ACC112 (cell line): ENCODE results near the gene CEP97.

Experiments used
- H2AFZ ChIP-seq: fragments of 200-600 bp; sonication (generic); one replicate; pipeline ENCODE4 v1.6.0; 2017; ENCODE audit warnings: antibody characterized with exemption, low read length; ENCODE audit not compliant: unreplicated experiment
- H3K27ac ChIP-seq: fragments of 200-600 bp; sonication (generic); 2 replicates; pipeline ENCODE4 v1.5.1; 2014; ENCODE audit warnings: low read depth, mild to moderate bottlenecking, antibody characterized with exemption, low read length, moderate library complexity
- H3K27me3 ChIP-seq: fragments of 200-600 bp; sonication (generic); 2 replicates; pipeline ENCODE4 v1.6.1; 2014; ENCODE audit warnings: mild to moderate bottlenecking, antibody characterized with exemption, low read length, moderate library complexity, mixed read lengths; ENCODE audit not compliant: insufficient read depth
- H3K36me3 ChIP-seq: fragments of 200-600 bp; sonication (generic); 2 replicates; pipeline ENCODE4 v1.6.1; 2016; ENCODE audit warnings: mild to moderate bottlenecking, antibody characterized with exemption, low read length, moderate library complexity, mixed read lengths; ENCODE audit not compliant: insufficient read depth
- H3K4me1 ChIP-seq: fragments of 200-600 bp; sonication (generic); one replicate; pipeline ENCODE4 v1.6.1; 2016; ENCODE audit warnings: low read length, mixed read lengths; ENCODE audit not compliant: insufficient read depth, unreplicated experiment, control insufficient read depth
- H3K4me3 ChIP-seq: fragments of 200-600 bp; sonication (generic); 2 replicates; pipeline ENCODE4 v1.5.1; 2014; ENCODE audit warnings: mild to moderate bottlenecking, low read depth, low read length
- H3K79me2 ChIP-seq: fragments of 200-600 bp; sonication (generic); one replicate; pipeline ENCODE4 v1.6.0; 2016; ENCODE audit warnings: low read length; ENCODE audit not compliant: control insufficient read depth, unreplicated experiment, insufficient read depth

The CEP97 gene

GRCh38 chr3:101803939-101804338 lies 79.5 kb downstream of the CEP97 start:
- H3K4me3 ChIP-seq = no peak overlapping the region
- no peak overlapping the region for H2AFZ ChIP-seq
- H3K79me2 ChIP-seq = peaks cover 7% of the 10 kb centered on the region
- H3K27ac ChIP-seq = no peak overlapping the region
- no peaks in the 10 kb centered on the region for H3K27me3 ChIP-seq
- peaks cover 10% of the 10 kb centered on the region for H3K4me1 ChIP-seq
- peaks cover 19% of the 10 kb centered on the region; the same call in 1 of the 2 replicates for H3K36me3 ChIP-seq

GRCh38 chr3:101806491-101806890 lies 82.1 kb downstream of the CEP97 start:
- H3K4me3 ChIP-seq = no peak overlapping the region
- peaks cover 19% of the 10 kb centered on the region; the same call in 1 of the 2 replicates for H3K36me3 ChIP-seq
- no peak overlapping the region for H3K27ac ChIP-seq
- H3K27me3 ChIP-seq = no peaks in the 10 kb centered on the region
- peaks cover 25% of the 10 kb centered on the region for H3K4me1 ChIP-seq
- no peak overlapping the region for H2AFZ ChIP-seq
- H3K79me2 ChIP-seq = peaks cover 7% of the 10 kb centered on the region

DNA sequence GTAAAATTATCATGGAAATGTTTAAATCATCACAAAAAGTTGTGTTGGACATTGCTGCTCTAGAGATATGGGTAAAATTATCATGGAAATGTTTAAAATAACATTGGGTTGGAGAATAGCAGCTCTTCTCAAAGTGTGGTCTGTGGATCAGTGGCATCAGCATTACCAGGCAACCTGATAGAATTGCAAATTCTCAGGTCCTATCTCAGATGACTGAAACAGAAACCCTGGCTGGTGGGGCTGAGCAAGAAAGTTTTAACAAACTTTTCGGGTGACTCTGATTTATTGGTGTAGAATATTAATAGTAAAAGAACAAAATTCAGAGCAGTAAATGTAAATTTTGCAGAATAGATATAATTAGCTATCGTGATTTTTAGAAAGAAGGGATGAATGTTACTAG lies 83.5 kb downstream of the CEP97 start:
- H3K27me3 ChIP-seq = no peaks in the 10 kb centered on the region
- peaks cover 11% of the 10 kb centered on the region; the same call in 1 of the 2 replicates for H3K36me3 ChIP-seq
- H3K4me1 ChIP-seq = peaks cover 25% of the 10 kb centered on the region
- H3K27ac ChIP-seq = no peak overlapping the region
- no peak overlapping the region for H3K4me3 ChIP-seq
- peaks cover 7% of the 10 kb centered on the region for H3K79me2 ChIP-seq
- no peak overlapping the region for H2AFZ ChIP-seq

DNA sequence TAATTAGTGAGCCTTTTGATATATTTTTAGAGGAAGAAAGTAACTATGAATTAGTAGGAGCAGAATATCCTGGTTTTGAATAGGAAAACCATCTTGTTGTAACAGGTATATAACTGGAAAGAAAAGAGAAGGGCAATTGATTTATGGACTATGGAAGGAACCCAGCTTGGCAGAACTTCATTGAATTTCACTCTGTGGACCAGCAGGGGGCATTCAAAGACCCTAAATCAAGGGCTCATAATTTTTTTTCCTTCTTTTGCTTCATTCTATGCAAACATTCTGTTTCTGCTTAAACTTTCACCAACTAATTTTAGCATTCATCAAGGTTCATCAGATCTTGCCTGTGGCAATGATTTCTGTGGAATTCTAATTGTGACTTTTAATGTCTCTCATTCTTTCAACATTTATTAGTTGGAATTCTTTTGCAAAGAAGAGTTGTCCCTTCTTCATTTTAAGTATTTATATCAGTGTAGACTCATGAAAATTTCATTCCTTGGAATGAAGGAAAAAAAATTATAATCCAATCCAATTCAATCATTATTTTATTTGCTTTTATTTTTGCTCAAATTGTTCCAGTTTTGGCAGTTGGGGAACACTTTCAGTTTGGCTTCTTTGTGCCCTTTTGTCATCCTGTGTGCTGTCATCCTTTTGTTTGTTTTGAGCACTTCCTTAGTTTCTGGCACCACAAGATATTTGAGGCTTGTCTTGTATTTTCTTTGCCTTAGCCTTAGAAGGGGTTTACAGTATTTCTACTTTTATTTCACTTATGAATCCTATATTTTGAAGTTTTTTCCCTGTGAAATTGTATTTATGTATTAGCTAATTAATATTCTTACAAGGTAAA lies 85.0 kb downstream of the CEP97 start:
- peak overlapping the region; percentile 67 for H3K27ac ChIP-seq
- peak overlapping the region; percentile 14; the same call in 1 of the 2 replicates for H3K4me3 ChIP-seq
- H3K36me3 ChIP-seq = no peaks in the 10 kb centered on the region
- H3K4me1 ChIP-seq = peaks cover 25% of the 10 kb centered on the region
- no peaks in the 10 kb centered on the region for H3K27me3 ChIP-seq
- no peak overlapping the region for H2AFZ ChIP-seq
- H3K79me2 ChIP-seq = peaks cover 5% of the 10 kb centered on the region

DNA sequence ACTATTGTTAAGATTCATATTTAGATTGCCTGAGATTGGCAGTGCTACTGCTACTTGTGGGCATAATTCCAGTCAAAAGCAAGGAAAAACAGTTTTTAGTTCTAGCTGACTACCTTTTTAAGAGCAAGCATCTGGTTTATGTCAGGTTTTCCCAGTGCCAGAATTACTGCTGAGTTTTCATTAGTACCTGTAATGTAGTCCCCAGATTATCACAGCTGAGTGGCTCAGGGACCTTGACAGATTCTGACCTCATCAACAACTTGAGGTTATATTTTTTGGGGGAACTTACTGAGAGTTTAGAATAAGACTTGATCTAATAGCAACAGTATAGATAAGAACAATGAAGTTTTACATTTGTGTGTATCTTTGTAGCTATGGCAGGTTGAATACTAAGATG lies 85.6 kb downstream of the CEP97 start:
- peaks cover 3% of the 10 kb centered on the region for H3K79me2 ChIP-seq
- no peak overlapping the region for H2AFZ ChIP-seq
- H3K4me3 ChIP-seq = 0 out of 2 replicates have a peak overlapping the region, but pooled peaks have one; percentile 14
- H3K36me3 ChIP-seq = no peaks in the 10 kb centered on the region
- H3K27me3 ChIP-seq = no peaks in the 10 kb centered on the region
- H3K4me1 ChIP-seq = peaks cover 21% of the 10 kb centered on the region
- H3K27ac ChIP-seq = peak overlapping the region; percentile 67

DNA sequence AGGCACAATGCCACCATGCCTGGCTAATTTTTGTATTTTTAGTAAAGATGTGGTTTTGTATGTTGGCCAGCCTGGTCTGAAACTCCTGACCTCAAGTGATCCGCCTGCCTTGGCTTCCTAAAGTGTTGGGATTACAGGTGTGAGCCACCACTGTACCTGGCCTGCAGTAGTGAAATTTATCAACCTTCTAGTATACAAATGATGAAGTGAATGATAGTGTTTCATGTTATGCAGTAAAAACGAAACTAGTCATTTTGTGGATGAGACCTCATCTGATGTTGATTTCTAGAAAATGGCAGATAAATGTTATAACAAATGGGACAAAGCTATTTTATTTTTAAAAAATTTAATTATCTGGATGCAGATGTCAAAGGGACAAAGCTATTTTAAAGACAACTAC lies 87.5 kb downstream of the CEP97 start:
- Histone ChIP-seq H3K27me3 (no peaks in the 10 kb centered on the region), H3K4me1 (peaks cover 16% of the 10 kb centered on the region), H3K79me2 (no peaks in the 10 kb centered on the region), H3K4me3 (no peak overlapping the region), H2AFZ (no peak overlapping the region), H3K27ac (no peak overlapping the region), H3K36me3 (no peaks in the 10 kb centered on the region)

DNA sequence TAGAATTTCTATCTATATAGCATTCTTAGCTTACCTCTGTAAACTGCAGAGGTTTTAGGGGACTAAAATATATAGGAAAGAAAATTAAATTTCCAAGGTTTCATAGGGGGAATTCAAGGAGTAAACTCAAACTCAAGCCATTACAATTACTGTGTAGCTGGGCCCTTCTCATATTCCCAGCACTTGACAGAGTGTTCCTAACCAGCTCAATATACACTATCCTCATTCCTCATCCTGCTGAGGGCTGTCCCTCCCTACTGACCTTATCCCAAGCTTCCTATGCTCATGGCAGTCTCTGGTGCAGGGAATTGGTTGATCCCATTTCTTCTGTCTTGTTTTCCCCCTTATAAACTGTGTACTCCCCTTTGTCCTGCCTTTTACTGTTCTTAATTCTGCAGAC lies 88.5 kb downstream of the CEP97 start:
- Histone ChIP-seq H3K4me1 (peaks cover 16% of the 10 kb centered on the region), H2AFZ (no peak overlapping the region), H3K36me3 (no peaks in the 10 kb centered on the region), H3K27ac (no peak overlapping the region), H3K79me2 (no peaks in the 10 kb centered on the region), H3K4me3 (no peak overlapping the region), H3K27me3 (no peaks in the 10 kb centered on the region)

DNA sequence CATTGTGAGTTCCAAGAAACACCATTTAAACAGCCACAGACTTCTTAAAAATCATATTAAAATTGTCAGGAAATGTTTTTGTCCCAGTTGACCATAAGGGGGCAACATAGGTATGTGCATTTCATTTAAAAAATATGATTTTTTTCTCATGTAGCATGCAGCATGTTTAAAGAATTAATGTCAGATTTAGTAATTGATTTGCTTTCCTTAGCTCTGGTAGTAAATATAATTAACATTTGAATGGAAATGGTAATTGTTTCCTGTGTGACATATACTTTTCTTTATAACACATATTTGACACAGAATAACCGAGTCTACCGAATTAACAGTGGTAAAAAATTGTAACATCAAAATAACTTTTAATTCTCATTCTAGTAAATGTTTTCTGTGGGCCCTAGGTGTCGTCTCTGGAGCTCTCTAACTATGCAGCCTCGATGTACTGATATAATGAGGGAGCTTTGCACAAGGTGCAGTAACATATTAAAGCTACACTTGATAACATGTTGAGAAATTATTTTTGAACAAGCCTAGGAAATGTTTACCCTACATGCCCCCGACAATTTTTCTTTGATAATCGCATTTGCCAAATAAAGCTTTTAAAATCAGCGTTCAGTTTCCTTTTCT lies 89.5 kb downstream of the CEP97 start:
- Histone ChIP-seq H3K27ac (no peak overlapping the region), H3K4me3 (no peak overlapping the region), H2AFZ (no peak overlapping the region), H3K79me2 (no peaks in the 10 kb centered on the region), H3K4me1 (peaks cover 15% of the 10 kb centered on the region), H3K27me3 (no peaks in the 10 kb centered on the region), H3K36me3 (peaks cover 1% of the 10 kb centered on the region; the same call in 1 of the 2 replicates)

DNA sequence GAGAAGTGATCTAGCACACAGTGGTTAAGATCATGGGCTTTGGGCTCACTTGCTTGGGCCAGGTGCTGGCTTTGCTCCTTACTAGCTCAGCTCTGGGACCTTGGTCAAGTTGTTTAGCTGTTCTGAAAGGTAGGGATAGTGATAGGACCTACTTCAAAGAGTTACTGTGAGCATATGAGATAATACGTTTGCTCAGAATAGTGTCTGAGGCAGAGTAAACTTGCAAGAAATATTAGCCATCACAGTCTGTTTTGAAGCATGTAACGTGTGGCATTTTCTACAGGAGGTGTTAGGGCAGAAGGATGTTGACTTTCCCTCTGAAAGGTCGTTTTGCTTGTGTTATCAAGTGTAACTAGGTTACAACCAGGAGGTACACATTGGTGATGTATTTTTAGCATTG lies 90.4 kb downstream of the CEP97 start:
- no peak overlapping the region for H2AFZ ChIP-seq
- no peak overlapping the region for H3K4me3 ChIP-seq
- H3K79me2 ChIP-seq = no peaks in the 10 kb centered on the region
- H3K27me3 ChIP-seq = no peaks in the 10 kb centered on the region
- H3K4me1 ChIP-seq = peaks cover 6% of the 10 kb centered on the region
- H3K36me3 ChIP-seq = peaks cover 6% of the 10 kb centered on the region; the same call in 1 of the 2 replicates
- no peak overlapping the region for H3K27ac ChIP-seq

DNA sequence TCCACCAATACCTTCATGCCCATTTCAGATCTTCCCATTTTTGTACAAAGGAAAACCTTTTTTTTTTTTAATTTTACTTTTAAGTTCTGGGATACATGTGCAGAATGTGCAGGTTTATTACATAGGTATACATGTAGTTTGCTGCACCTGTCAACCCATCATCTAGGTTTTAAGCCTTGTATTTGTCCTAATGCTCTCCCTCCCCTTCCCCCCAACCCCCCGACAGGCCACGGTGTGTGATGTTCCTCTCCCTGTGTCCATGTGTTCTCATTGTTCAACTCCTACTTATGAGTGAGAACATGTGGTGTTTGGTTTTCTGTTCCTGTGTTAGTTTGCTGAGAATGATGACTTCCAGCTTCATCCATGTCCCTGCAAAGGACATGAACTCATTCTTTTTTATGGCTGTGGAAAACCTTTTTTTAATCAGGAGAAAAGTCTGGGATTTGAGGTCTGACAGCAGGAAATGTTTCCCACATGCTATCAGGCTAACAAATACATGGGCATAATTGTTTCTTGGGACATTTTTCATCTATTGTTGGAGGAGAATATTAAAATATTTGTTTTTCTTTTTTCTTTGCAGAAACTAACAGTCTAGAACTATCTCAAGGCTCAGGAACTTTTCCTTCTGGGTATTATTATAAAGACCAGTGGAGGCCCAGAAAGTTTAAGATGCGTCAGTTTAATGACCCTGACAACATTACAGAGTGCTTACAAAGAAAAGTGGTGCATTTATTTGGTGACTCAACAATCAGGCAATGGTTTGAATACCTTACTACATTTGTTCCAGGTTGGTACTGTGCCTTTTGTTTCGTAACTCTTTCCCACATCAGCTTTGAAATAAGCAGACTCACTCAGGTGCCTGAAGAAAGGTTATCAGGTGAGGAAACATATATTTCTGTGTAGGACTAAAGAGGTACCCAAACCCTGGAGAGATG lies 92.1 kb downstream of the CEP97 start:
- no peaks in the 10 kb centered on the region for H3K4me1 ChIP-seq
- no peak overlapping the region for H3K4me3 ChIP-seq
- H3K36me3 ChIP-seq = peaks cover 10% of the 10 kb centered on the region
- no peak overlapping the region for H3K27ac ChIP-seq
- no peak overlapping the region for H2AFZ ChIP-seq
- no peaks in the 10 kb centered on the region for H3K27me3 ChIP-seq
- H3K79me2 ChIP-seq = no peaks in the 10 kb centered on the region
